GM21529 (cell line): ENCODE data around the gene RND3.

Source experiments
- ATAC-seq: cut with Tn5 transposase; IDR thresholded peaks from one replicate; pipeline ENCODE4 v1.9.1; 2021; ENCODE audit not compliant: unreplicated experiment

RND3 gene

GRCh38 chr2:150494234-150494945 is 6.9 kb upstream of the RND3 start:
- ATAC-seq, result no peak

GRCh38 chr2:150491943-150492342 is 4.5 kb upstream of the RND3 start:
- no peak for ATAC-seq

GRCh38 chr2:150491430-150491829 is 4.0 kb upstream of the RND3 start:
- no peak for ATAC-seq

GRCh38 chr2:150490466-150490865 is 3.0 kb upstream of the RND3 start:
- no peak for ATAC-seq

- ATAC-seq, result no peak
Observed at GRCh38 chr2:150486539-150487484, 655 bp downstream of the RND3 start.

- no peak for ATAC-seq
Observed at GRCh38 chr2:150485871-150486538, 1.5 kb downstream of the RND3 start.

- no peak for ATAC-seq
Observed at GRCh38 chr2:150485114-150485870, 2.2 kb downstream of the RND3 start.

GRCh38 chr2:150484461-150485021 is 2.9 kb downstream of the RND3 start:
- no peak for ATAC-seq

GRCh38 chr2:150484006-150484405 is 3.5 kb downstream of the RND3 start:
- ATAC-seq, result no peak

- ATAC-seq, result no peak
Observed at GRCh38 chr2:150483532-150483931, 3.9 kb downstream of the RND3 start.

GRCh38 chr2:150482667-150483400 is 4.6 kb downstream of the RND3 start:
- no peak for ATAC-seq

- no peak for ATAC-seq
Observed at GRCh38 chr2:150482111-150482510, 5.4 kb downstream of the RND3 start.

- ATAC-seq, result no peak
Observed at GRCh38 chr2:150480971-150481830, 6.3 kb downstream of the RND3 start.

GRCh38 chr2:150480241-150480640 is 7.2 kb downstream of the RND3 start:
- ATAC-seq, result no peak

GRCh38 chr2:150479075-150479915 is 8.2 kb downstream of the RND3 start:
- no peak for ATAC-seq

- ATAC-seq, result no peak
Observed at GRCh38 chr2:150478200-150478974, 9.1 kb downstream of the RND3 start.

GRCh38 chr2:150477347-150477746 is 10.1 kb downstream of the RND3 start:
- no peak for ATAC-seq
